Keratinocyte (primary cell): ENCODE results near the gene ERMAP. TPM values are rescaled to one million over a fixed set of nuclear protein-coding genes. Genes with fewer than 3 reads are reported as not detected.

Experiments used
- DNase-seq: peaks from one replicate; pipeline ENCODE4 v3.0.0-alpha.2; 2011; ENCODE audit warnings: low read depth, missing footprints, low spot score
- FAIRE-seq: peaks from 2 replicates; lab custom pipeline; 2011; peaks lifted over from hg19 to GRCh38; lab: Jason Lieb, UNC
- H2AFZ ChIP-seq: 2 replicates; pipeline ENCODE4 v1.6.0; 2012; ENCODE audit warnings: low read length, control low read depth, inconsistent platforms; ENCODE audit not compliant: control insufficient read depth
- H3K27ac ChIP-seq: 2 replicates; pipeline ENCODE4 v1.5.1; 2011; ENCODE audit warnings: low read length; ENCODE audit not compliant: control insufficient read depth, insufficient read depth
- H3K27me3 ChIP-seq: 3 replicates; pipeline ENCODE4 v1.6.0; 2011; ENCODE audit warnings: low read length; ENCODE audit not compliant: control insufficient read depth, insufficient read depth; ENCODE audit errors: extremely low read depth
- H3K36me3 ChIP-seq, 2 experiments: 2 replicates in 1 of 2; 3 replicates in 1 of 2; pipeline ENCODE4 v1.5.1; 2011; ENCODE audit warnings: low read length in 2 of 2, mild to moderate bottlenecking in 1 of 2; ENCODE audit not compliant: control insufficient read depth in 2 of 2, insufficient read depth in 2 of 2; ENCODE audit errors: extremely low read depth in 1 of 2
- H3K4me1 ChIP-seq: 3 replicates; pipeline ENCODE4 v1.5.1; 2011; ENCODE audit warnings: low read length; ENCODE audit not compliant: control insufficient read depth, insufficient read depth; ENCODE audit errors: extremely low read depth
- H3K4me2 ChIP-seq: 3 replicates; pipeline ENCODE4 v1.6.0; 2011; ENCODE audit warnings: low read depth, low read length; ENCODE audit not compliant: control insufficient read depth, insufficient read depth; ENCODE audit errors: extremely low read depth
- H3K4me3 ChIP-seq, 3 experiments: fragments of 200-600 bp in 1 of 3; sonication (generic) in 1 of 3; 2 replicates in 2 of 3; 3 replicates in 1 of 3; pipeline ENCODE4 v1.5.1; 2011 to 2016; ENCODE audit warnings: low read length in 3 of 3, mild to moderate bottlenecking in 3 of 3, control low read depth in 2 of 3, inconsistent platforms in 1 of 3, low read depth in 1 of 3, mixed read lengths in 1 of 3, mixed run types in 1 of 3, moderate library complexity in 1 of 3; ENCODE audit not compliant: control insufficient read depth in 2 of 3, insufficient read depth in 2 of 3; ENCODE audit errors: extremely low read depth in 1 of 3
- H3K79me2 ChIP-seq: 2 replicates; pipeline ENCODE4 v1.6.0; 2012; ENCODE audit warnings: low read length; ENCODE audit not compliant: control insufficient read depth, insufficient read depth
- H3K9ac ChIP-seq: 3 replicates; pipeline ENCODE4 v1.6.0; 2011; ENCODE audit warnings: low read length; ENCODE audit not compliant: control insufficient read depth, insufficient read depth; ENCODE audit errors: extremely low read depth
- H3K9me1 ChIP-seq: 3 replicates; pipeline ENCODE4 v1.6.0; 2011; ENCODE audit warnings: low read length; ENCODE audit not compliant: control insufficient read depth, insufficient read depth; ENCODE audit errors: extremely low read depth
- H3K9me3 ChIP-seq: 2 replicates; pipeline ENCODE4 v1.5.1; 2012; ENCODE audit warnings: low read depth, low read length; ENCODE audit not compliant: control insufficient read depth
- H4K20me1 ChIP-seq: 3 replicates; pipeline ENCODE4 v1.6.0; 2011; ENCODE audit warnings: low read length; ENCODE audit not compliant: control insufficient read depth, insufficient read depth; ENCODE audit errors: extremely low read depth
- CTCF ChIP-seq, 3 experiments: IDR thresholded peaks in 1 of 3; conservative IDR thresholded peaks in 1 of 3; optimal IDR thresholded peaks in 1 of 3; 2 replicates in 2 of 3; 3 replicates in 1 of 3; pipeline versions ENCODE3 to v1.5.1; 2011; ENCODE audit warnings: low read length in 3 of 3, mild to moderate bottlenecking in 3 of 3, moderate library complexity in 2 of 3, control low read depth in 1 of 3, inconsistent platforms in 1 of 3; ENCODE audit not compliant: insufficient read depth in 2 of 3; ENCODE audit errors: extremely low read depth in 1 of 3
- EZH2 ChIP-seq: IDR thresholded peaks from one replicate; pipeline ENCODE4 v1.6.1; 2012; ENCODE audit warnings: inconsistent platforms, mild to moderate bottlenecking, low read length, moderate library complexity
- dilution Hi-C: fragments of 300-500 bp; cut with MboI; formaldehyde crosslinking; loops from one replicate; pipeline ENCODE4 v1.7.0; 2020; ENCODE audit warnings: low sequenced_read_pairs; ENCODE audit not compliant: extremely low pct_ligation_motif_present
- polyA plus RNA-seq, 5 experiments: library from polyadenylated mRNA; depleted of rRNA in 3 of 5; stranded (reverse) in 3 of 5; stranded (forward) in 1 of 5; unstranded in 1 of 5; fragments of >200 nt; gene quantifications; 1 replicate in 1 of 5; 2 replicates in 3 of 5; 3 replicates in 1 of 5; pipeline versions ENCODE4 v1.2.1 to v1.2.3, GENCODE V29; 2011 to 2012; ENCODE audit warnings: missing spikeins in 2 of 5, low read depth in 1 of 5, low replicate concordance in 1 of 5

Gene ERMAP
- polyA plus RNA-seq, 1 donor (not counting 4 experiments of a cell fraction or from before 2014, with no cell fraction given) = 5.6 TPM

- H3K4me1 ChIP-seq = peaks cover 13% of the 10 kb centered on the region
- DNase-seq = no peak
- no peak overlapping the region for H3K4me2 ChIP-seq
- H2AFZ ChIP-seq = no peak overlapping the region
- H4K20me1 ChIP-seq = no peaks in the 10 kb centered on the region
- H3K36me3 ChIP-seq = no peaks in the 10 kb centered on the region
- H3K9ac ChIP-seq = no peak overlapping the region
- no peaks in the 10 kb centered on the region for H3K27me3 ChIP-seq
- H3K9me3 ChIP-seq = no peaks in the 10 kb centered on the region
- H3K27ac ChIP-seq = no peak overlapping the region
- H3K79me2 ChIP-seq = no peaks in the 10 kb centered on the region
- dilution Hi-C loops = no loop called here
- no peak for FAIRE-seq
- H3K4me3 ChIP-seq = no peak overlapping the region
- no peak for TF ChIP-seq EZH2
- no peak for TF ChIP-seq CTCF (optimal IDR thresholded peaks at IDR 0.05 in 1 of 3, IDR thresholded peaks at IDR 0.05 in 1 of 3, conservative IDR thresholded peaks at IDR 0.05 in 1 of 3; ENCODE audit: extremely low read depth in 1 of 3, insufficient read depth in 2 of 3, low read length in 3 of 3)
- H3K9me1 ChIP-seq = no peaks in the 10 kb centered on the region
Observed at GRCh38 chr1:42820813-42821212, 3.9 kb downstream of the ERMAP start.

GRCh38 chr1:42821690-42822089 lies 4.8 kb downstream of the ERMAP start:
- DNase-seq = no peak
- no peaks in the 10 kb centered on the region for H4K20me1 ChIP-seq
- H3K27me3 ChIP-seq = no peaks in the 10 kb centered on the region
- no peak overlapping the region for H3K4me2 ChIP-seq
- H3K9me1 ChIP-seq = no peaks in the 10 kb centered on the region
- FAIRE-seq = no peak
- no peaks in the 10 kb centered on the region for H3K9me3 ChIP-seq
- no peak overlapping the region for H3K9ac ChIP-seq
- dilution Hi-C loops = no loop called here
- H2AFZ ChIP-seq = no peak overlapping the region
- H3K4me3 ChIP-seq = no peak overlapping the region
- no peak for TF ChIP-seq CTCF (optimal IDR thresholded peaks at IDR 0.05 in 1 of 3, IDR thresholded peaks at IDR 0.05 in 1 of 3, conservative IDR thresholded peaks at IDR 0.05 in 1 of 3; ENCODE audit: extremely low read depth in 1 of 3, insufficient read depth in 2 of 3, low read length in 3 of 3)
- TF ChIP-seq EZH2 = no peak
- no peak overlapping the region for H3K27ac ChIP-seq
- H3K4me1 ChIP-seq = peaks cover 8% of the 10 kb centered on the region
- no peaks in the 10 kb centered on the region for H3K36me3 ChIP-seq
- H3K79me2 ChIP-seq = no peaks in the 10 kb centered on the region
